Activated CD8-positive, alpha-beta T cell treated with anti-CD3 and anti-CD28 coated beads for 36 hours (primary cell): Measurements from ENCODE around the gene CLIC5. TPM values are rescaled to one million over a fixed set of nuclear protein-coding genes. Genes with fewer than 3 reads are reported as not detected.

Experiments used
- ATAC-seq: fragments of 200-7000 bp; cut with Tn5 transposase; one replicate; pipeline ENCODE4 v1.10.0; 2021; ENCODE audit warnings: mild to moderate bottlenecking, moderate library complexity
- CTCF ChIA-PET: fragments of 350-600 bp; sonication (Branson Sonifier 250); formaldehyde crosslinking; loops from one replicate; lab custom pipeline; 2021; ENCODE audit warnings: antibody characterized with exemption; lab: Charles Lee
- POLR2A ChIA-PET: fragments of 350-600 bp; sonication (Branson Sonifier 250); formaldehyde crosslinking; loops from one replicate; lab custom pipeline; 2021; ENCODE audit warnings: antibody characterized with exemption; lab: Charles Lee
- DNase-seq: peaks from one replicate; pipeline ENCODE4 v3.0.0-alpha.2; 2020
- H3K27ac Mint-ChIP-seq: one replicate; pipeline ENCODE4 v1.8.0; 2021; ENCODE audit warnings: mild to moderate bottlenecking, mixed read lengths
- H3K27me3 Mint-ChIP-seq: one replicate; pipeline ENCODE4 v1.8.0; 2021; ENCODE audit warnings: mixed read lengths
- H3K36me3 Mint-ChIP-seq: one replicate; pipeline ENCODE4 v1.8.0; 2021; ENCODE audit warnings: low read depth, mixed read lengths
- H3K4me1 Mint-ChIP-seq: one replicate; pipeline ENCODE4 v1.8.0; 2021; ENCODE audit warnings: low read depth, mixed read lengths
- H3K4me3 Mint-ChIP-seq: one replicate; pipeline ENCODE4 v1.8.0; 2021; ENCODE audit warnings: mild to moderate bottlenecking, moderate library complexity, mixed read lengths
- H3K9me3 Mint-ChIP-seq: one replicate; pipeline ENCODE4 v1.8.0; 2021; ENCODE audit warnings: mixed read lengths
- CTCF ChIP-seq: fragments of 200-600 bp; IDR thresholded peaks from one replicate; pipeline ENCODE4 v1.8.0; 2022; ENCODE audit warnings: antibody characterized with exemption, mild to moderate bottlenecking
- intact Hi-C: fragments of 100-400 bp; cut with micrococcal nuclease; formaldehyde crosslinking; loops from one replicate; pipeline ENCODE4 v1.10.0; 2022
- total RNA-seq, 2 experiments: library from RNA; stranded (reverse); gene quantifications; one replicate each; pipeline ENCODE4 v1.2.3, GENCODE V29; 2021

The CLIC5 gene
- total RNA-seq, 2 experiments from 2014 or later: 1.1 TPM

- POLR2A ChIA-PET: no interaction called here
- Mint-ChIP-seq H3K27ac (no peak overlapping the region), H3K27me3 (no peaks in the 10 kb centered on the region), H3K4me3 (no peak overlapping the region), H3K9me3 (peaks cover 2% of the 10 kb centered on the region), H3K36me3 (no peaks in the 10 kb centered on the region), H3K4me1 (peaks cover 9% of the 10 kb centered on the region)
- no peak for DNase-seq
- intact Hi-C loops: no loop called here
- no peak for TF ChIP-seq CTCF
- no peak for ATAC-seq
- CTCF ChIA-PET: interaction anchor here (1.5 kb wide), 1 partner anchor 41 kb away, joined by 6 read pairs; no protein-coding TSS in a partner anchor
Observed at GRCh38 chr6:45971287-45971686, 44.4 kb downstream of the CLIC5 start.

DNA sequence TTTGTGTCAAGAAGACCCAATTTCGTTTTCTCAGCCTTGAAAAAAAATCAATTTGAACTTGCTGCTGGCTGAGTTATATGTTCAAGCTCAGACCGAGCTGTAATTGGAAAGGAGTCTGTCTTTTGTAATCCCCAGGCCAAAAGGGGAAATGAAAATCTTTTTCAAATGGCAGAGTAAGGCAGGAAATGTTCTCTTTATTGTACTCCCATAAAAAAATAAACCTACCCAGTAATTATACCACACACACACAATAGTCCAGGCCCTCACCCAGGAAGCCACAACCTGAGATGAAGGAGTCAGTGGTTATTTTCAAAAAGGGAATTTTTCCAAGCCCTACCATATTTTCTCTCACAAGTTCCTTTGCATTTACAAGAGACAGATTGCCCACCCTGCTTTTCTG, 45.3 kb downstream of the CLIC5 start:
- H3K36me3 Mint-ChIP-seq: no peaks in the 10 kb centered on the region
- POLR2A ChIA-PET: no interaction called here
- CTCF ChIA-PET: no interaction called here
- H3K9me3 Mint-ChIP-seq: peaks cover 2% of the 10 kb centered on the region
- H3K4me1 Mint-ChIP-seq: peaks cover 9% of the 10 kb centered on the region
- no peak for DNase-seq
- TF ChIP-seq CTCF: no peak
- intact Hi-C loops: no loop called here
- no peak overlapping the region for H3K4me3 Mint-ChIP-seq
- ATAC-seq: no peak
- no peak overlapping the region for H3K27ac Mint-ChIP-seq
- no peaks in the 10 kb centered on the region for H3K27me3 Mint-ChIP-seq

DNA sequence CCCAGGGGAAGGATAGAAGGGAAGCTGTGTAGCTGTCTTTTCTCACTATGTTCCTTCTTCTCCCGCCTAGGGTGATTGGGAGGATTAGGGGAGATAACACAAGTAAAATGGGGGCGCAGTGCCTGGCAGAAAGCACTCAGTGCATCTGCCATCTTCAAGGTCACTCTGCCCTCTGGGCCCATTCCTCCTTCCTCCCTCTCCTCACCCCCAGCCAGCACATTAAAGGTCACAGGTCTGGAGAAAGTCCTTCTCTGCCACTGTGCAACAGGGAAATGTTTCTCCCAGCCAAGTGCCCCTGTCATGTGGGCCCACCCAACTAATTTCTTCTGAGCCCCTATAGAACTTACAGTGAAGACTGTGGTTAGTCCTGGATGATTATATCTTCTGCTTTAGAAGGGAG, 45.8 kb downstream of the CLIC5 start:
- ChIA-PET POLR2A (no interaction called here), CTCF (no interaction called here)
- intact Hi-C loops: no loop called here
- no peaks in the 10 kb centered on the region for H3K36me3 Mint-ChIP-seq
- H3K27me3 Mint-ChIP-seq: no peaks in the 10 kb centered on the region
- no peak overlapping the region for H3K27ac Mint-ChIP-seq
- H3K4me3 Mint-ChIP-seq: no peak overlapping the region
- ATAC-seq (no peak), DNase-seq (no peak)
- no peak for TF ChIP-seq CTCF
- peaks cover 9% of the 10 kb centered on the region for H3K4me1 Mint-ChIP-seq
- peaks cover under 1% of the 10 kb centered on the region for H3K9me3 Mint-ChIP-seq

- CTCF ChIA-PET: interaction anchor here (1.8 kb wide), 1 partner anchor 39 kb away, joined by 5 read pairs; no protein-coding TSS in a partner anchor
- H3K4me3 Mint-ChIP-seq: no peak overlapping the region
- H3K27me3 Mint-ChIP-seq: no peaks in the 10 kb centered on the region
- intact Hi-C loops: no loop called here
- H3K4me1 Mint-ChIP-seq: peaks cover 9% of the 10 kb centered on the region
- H3K9me3 Mint-ChIP-seq: peaks cover 6% of the 10 kb centered on the region
- H3K36me3 Mint-ChIP-seq: no peaks in the 10 kb centered on the region
- DNase-seq (no peak), ATAC-seq (no peak)
- POLR2A ChIA-PET: no interaction called here
- no peak overlapping the region for H3K27ac Mint-ChIP-seq
- no peak for TF ChIP-seq CTCF
Observed at GRCh38 chr6:45969026-45969425, 46.6 kb downstream of the CLIC5 start.

DNA sequence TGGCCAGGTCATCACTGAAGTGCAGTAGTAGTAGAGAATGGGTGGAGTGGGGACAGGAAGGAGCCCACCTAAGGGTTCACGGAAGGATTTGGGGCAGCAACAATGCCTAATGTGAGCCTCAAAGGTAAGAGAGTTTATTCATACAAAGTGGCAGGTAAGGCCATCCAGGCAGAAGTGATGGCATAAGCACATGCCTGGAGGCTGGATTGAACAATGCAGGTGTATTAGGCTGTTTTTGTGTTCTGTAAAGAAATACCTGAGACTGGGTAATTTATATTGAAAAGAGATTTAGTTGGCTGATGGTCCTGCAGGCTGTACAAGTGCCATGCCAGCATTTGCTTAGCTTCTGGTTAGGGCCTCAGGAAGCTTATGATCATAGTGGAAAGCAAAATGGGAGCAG, 48.3 kb downstream of the CLIC5 start:
- no peak for ATAC-seq
- peaks cover 9% of the 10 kb centered on the region for H3K4me1 Mint-ChIP-seq
- intact Hi-C loops: no loop called here
- no peak for TF ChIP-seq CTCF
- ChIA-PET CTCF (interaction anchor here (0.8 to 1.8 kb wide), 3 partner anchors 11 to 64 kb away, joined by 3 to 5 read pairs (median 3); no protein-coding TSS in a partner anchor), POLR2A (no interaction called here)
- H3K27ac Mint-ChIP-seq: no peak overlapping the region
- H3K4me3 Mint-ChIP-seq: no peak overlapping the region
- no peak for DNase-seq
- H3K9me3 Mint-ChIP-seq: peaks cover 7% of the 10 kb centered on the region
- no peaks in the 10 kb centered on the region for H3K27me3 Mint-ChIP-seq
- no peaks in the 10 kb centered on the region for H3K36me3 Mint-ChIP-seq
